ENCODE data around the gene AIFM3.

AIFM3 gene

GRCh38 chr22:21029486-21030025, 62.5 kb downstream of the AIFM3 start:
- no peak for DNase-seq

- no peak for DNase-seq
These were observed 63.0 kb downstream of the AIFM3 start for GRCh38 chr22:21030032-21030431.
